CD14-positive monocyte (primary cell): Measurements from ENCODE around the gene HOXA2. TPM values are rescaled to one million over a fixed set of nuclear protein-coding genes. Genes with fewer than 3 reads are reported as not detected.

ENCODE experiments used
- DNase-seq, 3 donors: peaks; one replicate each; pipeline ENCODE4 v3.0.0-alpha.2; 2011 to 2022
- H2AFZ ChIP-seq: 2 replicates; pipeline ENCODE4 v1.6.0; 2012; ENCODE audit warnings: mild to moderate bottlenecking, low read depth, low read length, inconsistent platforms; ENCODE audit not compliant: insufficient read depth, poor library complexity, severe bottlenecking
- H3K27ac ChIP-seq, 2 donors: 1 replicate in 1 of 2; 2 replicates in 1 of 2; pipeline ENCODE4 v1.5.1; 2012 to 2013; ENCODE audit warnings: low read length in 2 of 2, control low read depth in 1 of 2, inconsistent platforms in 1 of 2, low read depth in 1 of 2, mild to moderate bottlenecking in 1 of 2
- H3K27me3 ChIP-seq, 2 donors: one replicate each; pipeline versions ENCODE4 v1.6.0 to v1.6.1; 2011 to 2013; ENCODE audit warnings: low read length in 2 of 2; ENCODE audit not compliant: control insufficient read depth in 2 of 2, insufficient read depth in 2 of 2
- H3K36me3 ChIP-seq, 2 donors: replicated peaks in 1 of 2; 1 replicate in 1 of 2; 2 replicates in 1 of 2; pipeline versions ENCODE4 v1.5.1 to v1.6.1; 2012 to 2013; ENCODE audit warnings: low read length in 2 of 2, control low read depth in 1 of 2, inconsistent platforms in 1 of 2, mild to moderate bottlenecking in 1 of 2; ENCODE audit not compliant: insufficient read depth in 2 of 2, control insufficient read depth in 1 of 2
- H3K4me1 ChIP-seq, 2 donors: 1 replicate in 1 of 2; 2 replicates in 1 of 2; pipeline versions ENCODE4 v1.5.1 to v1.6.1; 2012 to 2013; ENCODE audit warnings: low read length in 2 of 2, control low read depth in 1 of 2, inconsistent platforms in 1 of 2, mild to moderate bottlenecking in 1 of 2, moderate library complexity in 1 of 2; ENCODE audit not compliant: insufficient read depth in 2 of 2, control insufficient read depth in 1 of 2
- H3K4me2 ChIP-seq: replicated peaks from 2 replicates; pipeline ENCODE3; 2012; ENCODE audit warnings: low read length, moderate library complexity, mild to moderate bottlenecking; ENCODE audit not compliant: poor library complexity, severe bottlenecking; ENCODE audit errors: extremely low read depth
- H3K4me3 ChIP-seq, 3 experiments: fragments of 200-600 bp in 1 of 3; sonication (generic) in 1 of 3; replicated peaks in 1 of 3; 1 replicate in 2 of 3; 2 replicates in 1 of 3; pipeline ENCODE4 v1.5.1; 2011 to 2013; ENCODE audit warnings: low read length in 3 of 3, mild to moderate bottlenecking in 3 of 3, control low read depth in 2 of 3, low read depth in 2 of 3, inconsistent platforms in 1 of 3, moderate library complexity in 1 of 3
- H3K79me2 ChIP-seq: 2 replicates; pipeline ENCODE4 v1.6.0; 2012; ENCODE audit warnings: mild to moderate bottlenecking, control low read depth, inconsistent platforms, low read length, moderate library complexity; ENCODE audit not compliant: insufficient read depth
- H3K9ac ChIP-seq: 2 replicates; pipeline ENCODE4 v1.6.0; 2017; ENCODE audit warnings: low read length, mild to moderate bottlenecking; ENCODE audit not compliant: insufficient read depth, poor library complexity, severe bottlenecking
- H3K9me3 ChIP-seq, 2 donors: replicated peaks in 1 of 2; 1 replicate in 1 of 2; 2 replicates in 1 of 2; pipeline versions ENCODE4 v1.5.1 to v1.6.1; 2012 to 2013; ENCODE audit warnings: low read length in 2 of 2, control low read depth in 1 of 2; ENCODE audit not compliant: control insufficient read depth in 1 of 2, insufficient read depth in 1 of 2
- H4K20me1 ChIP-seq: 2 replicates; pipeline ENCODE4 v1.6.0; 2012; ENCODE audit warnings: mild to moderate bottlenecking, low read length, control low read depth, moderate library complexity; ENCODE audit not compliant: insufficient read depth
- H3K27ac Mint-ChIP-seq, 7 donors: one replicate each; pipeline ENCODE4 v1.8.0; 2020; ENCODE audit warnings: mild to moderate bottlenecking in 7 of 7, mixed read lengths in 7 of 7, moderate library complexity in 6 of 7, inconsistent platforms in 2 of 7
- H3K27me3 Mint-ChIP-seq, 3 donors: one replicate each; pipeline ENCODE4 v1.8.0; 2021 to 2022; ENCODE audit warnings: low read depth in 3 of 3, mild to moderate bottlenecking in 3 of 3, mixed read lengths in 3 of 3, moderate library complexity in 3 of 3, inconsistent platforms in 1 of 3
- H3K36me3 Mint-ChIP-seq, 2 donors: one replicate each; pipeline ENCODE4 v1.8.0; 2020; ENCODE audit warnings: mixed read lengths in 2 of 2, inconsistent platforms in 1 of 2, mild to moderate bottlenecking in 1 of 2
- H3K4me1 Mint-ChIP-seq: one replicate; pipeline ENCODE4 v1.8.0; 2020; ENCODE audit warnings: mild to moderate bottlenecking, mixed read lengths
- H3K4me3 Mint-ChIP-seq, 2 donors: one replicate each; pipeline ENCODE4 v1.8.0; 2020; ENCODE audit warnings: mild to moderate bottlenecking in 2 of 2, mixed read lengths in 2 of 2, moderate library complexity in 1 of 2
- H3K9me3 Mint-ChIP-seq, 7 donors: one replicate each; pipeline ENCODE4 v1.8.0; 2020 to 2022; ENCODE audit warnings: mixed read lengths in 7 of 7, mild to moderate bottlenecking in 6 of 7, moderate library complexity in 6 of 7, inconsistent platforms in 2 of 7
- WGBS: methylation state at CpG from one replicate; pipeline ENCODE4 v1.1.5; 2013; ENCODE audit warnings: missing lambda C conversion rate; ENCODE audit not compliant: insufficient coverage; 5-methylcytosine and 5-hydroxymethylcytosine counted together
- intact Hi-C, 2 donors: fragments of 100-400 bp; cut with micrococcal nuclease; formaldehyde crosslinking; loops; one replicate each; pipeline versions ENCODE4 v1.15.0 to v1.15.1; 2023
- polyA plus RNA-seq, 3 donors: library from polyadenylated mRNA; depleted of rRNA in 1 of 3; unstranded in 2 of 3; stranded (reverse) in 1 of 3; fragments of 300-500 nt in 2 of 3; fragments of >200 nt in 1 of 3; fragmentation: Illumina TruSeq in 2 of 3; gene quantifications; 1 replicate in 2 of 3; 2 replicates in 1 of 3; pipeline ENCODE4 v1.2.3, GENCODE V29; 2012 to 2021
- small RNA-seq: library from RNA; depleted of rRNA; stranded (forward); fragments of <200 nt; gene quantifications from one replicate; pipeline ENCODE3, GENCODE V24; 2012; ENCODE audit warnings: low read depth; ENCODE audit not compliant: insufficient read length
- TF ChIP-seq, protein P1 (sequence below): fragments of 200-600 bp; IDR thresholded peaks from one replicate; pipeline ENCODE4 v1.8.0; 2022; ENCODE audit warnings: antibody characterized with exemption, mild to moderate bottlenecking

Gene HOXA2
- polyA plus RNA-seq, 3 donors, result not detected

- no peak for DNase-seq
- no peaks in the 10 kb centered on the region for H3K36me3 Mint-ChIP-seq
- H3K4me3 Mint-ChIP-seq, result no peak overlapping the region
- H3K4me3 ChIP-seq, result no peak overlapping the region
- peaks cover 1 to 2% (median 2%) of the 10 kb centered on the region in 3 donors for H3K27me3 Mint-ChIP-seq
- no peaks in the 10 kb centered on the region for H3K79me2 ChIP-seq
- H3K27ac ChIP-seq, result no peak overlapping the region
- H3K27me3 ChIP-seq, result no peaks in the 10 kb centered on the region
- peaks cover 6 to 12% of the 10 kb centered on the region in 2 donors for H3K4me1 ChIP-seq
- no peak overlapping the region for H3K4me2 ChIP-seq
- H3K36me3 ChIP-seq, result no peaks in the 10 kb centered on the region
- H3K27ac Mint-ChIP-seq, result no peak overlapping the region
- no peaks in the 10 kb centered on the region for H3K9me3 ChIP-seq
- intact Hi-C loops, result no loop called here
- H3K9ac ChIP-seq, result no peak overlapping the region
- H2AFZ ChIP-seq, result no peak overlapping the region
- peaks cover 4% of the 10 kb centered on the region for H3K4me1 Mint-ChIP-seq
- TF ChIP-seq, protein P1, sequence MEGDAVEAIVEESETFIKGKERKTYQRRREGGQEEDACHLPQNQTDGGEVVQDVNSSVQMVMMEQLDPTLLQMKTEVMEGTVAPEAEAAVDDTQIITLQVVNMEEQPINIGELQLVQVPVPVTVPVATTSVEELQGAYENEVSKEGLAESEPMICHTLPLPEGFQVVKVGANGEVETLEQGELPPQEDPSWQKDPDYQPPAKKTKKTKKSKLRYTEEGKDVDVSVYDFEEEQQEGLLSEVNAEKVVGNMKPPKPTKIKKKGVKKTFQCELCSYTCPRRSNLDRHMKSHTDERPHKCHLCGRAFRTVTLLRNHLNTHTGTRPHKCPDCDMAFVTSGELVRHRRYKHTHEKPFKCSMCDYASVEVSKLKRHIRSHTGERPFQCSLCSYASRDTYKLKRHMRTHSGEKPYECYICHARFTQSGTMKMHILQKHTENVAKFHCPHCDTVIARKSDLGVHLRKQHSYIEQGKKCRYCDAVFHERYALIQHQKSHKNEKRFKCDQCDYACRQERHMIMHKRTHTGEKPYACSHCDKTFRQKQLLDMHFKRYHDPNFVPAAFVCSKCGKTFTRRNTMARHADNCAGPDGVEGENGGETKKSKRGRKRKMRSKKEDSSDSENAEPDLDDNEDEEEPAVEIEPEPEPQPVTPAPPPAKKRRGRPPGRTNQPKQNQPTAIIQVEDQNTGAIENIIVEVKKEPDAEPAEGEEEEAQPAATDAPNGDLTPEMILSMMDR, result no peak
- whole genome bisulfite sequencing, result no CpG with 5 or more reads among the region's 4 CpGs
- no peaks in the 10 kb centered on the region for H4K20me1 ChIP-seq
- no peaks in the 10 kb centered on the region for H3K9me3 Mint-ChIP-seq
These were observed 51.0 kb downstream of the HOXA2 start for GRCh38 chr7:27051451-27051850.

Small RNAs within 50 kb of the gene (small RNA-seq; reads per million reads assigned to genes)
- gene AC004080.5, result not detected
- not detected for gene RF01977

Other genes with a start within 250 kb of the HOXA2 start
- 100 to 1,000 TPM in 2 of 3 donors, 10 to 100 TPM in 1; 19.2 to 204 (median 158) TPM for gene SKAP2, start 238.1 kb downstream of the HOXA2 start, polyA plus RNA-seq
- gene HOXA1, start 6.7 kb downstream of the HOXA2 start, polyA plus RNA-seq, result under 1 TPM in 2 of 3 donors, not detected in 1; 0.11 to 0.37 TPM
- gene HOXA4, start 28.1 kb upstream of the HOXA2 start, polyA plus RNA-seq, result under 1 TPM in 1 of 3 donors, not detected in 2; 0.48 TPM
- 1 to 10 TPM in 2 of 3 donors, under 1 TPM in 1; 0.85 to 3.0 (median 1.8) TPM for gene HOXA5, start 41.0 kb upstream of the HOXA2 start, polyA plus RNA-seq
- not detected for gene HOXA6, start 45.1 kb upstream of the HOXA2 start, polyA plus RNA-seq
- not detected for gene HOXA3, start 49.9 kb upstream of the HOXA2 start, polyA plus RNA-seq
- gene HOXA7, start 54.0 kb upstream of the HOXA2 start, polyA plus RNA-seq, result not detected
- gene HOXA9, start 62.9 kb upstream of the HOXA2 start, polyA plus RNA-seq, result 1 to 10 TPM in 2 of 3 donors, under 1 TPM in 1; 0.55 to 1.9 (median 1.2) TPM
- gene HOXA10, start 71.6 kb upstream of the HOXA2 start, polyA plus RNA-seq, result 1 to 10 TPM in 1 of 3 donors, under 1 TPM in 2; 0.09 to 3.2 (median 0.33) TPM
- not detected for gene HOXA11, start 82.5 kb upstream of the HOXA2 start, polyA plus RNA-seq
- gene HOXA13, start 97.4 kb upstream of the HOXA2 start, polyA plus RNA-seq, result not detected
- not detected for gene EVX1, start 140.1 kb upstream of the HOXA2 start, polyA plus RNA-seq